H1 (cell line): ENCODE results near the gene GPR39. TPM values are rescaled to one million over a fixed set of nuclear protein-coding genes. Genes with fewer than 3 reads are reported as not detected.

ENCODE experiments used
- CTCF ChIA-PET: fragments of 300-600 bp; sonication (Branson Sonifier 250); formaldehyde crosslinking; loops from one replicate; lab custom pipeline; 2021; ENCODE audit not compliant: partially characterized antibody; lab: Charles Lee
- POLR2A ChIA-PET: fragments of 300-600 bp; sonication (Branson Sonifier 250); formaldehyde crosslinking; loops from one replicate; lab custom pipeline; 2021; ENCODE audit warnings: inconsistent platforms; ENCODE audit not compliant: partially characterized antibody; lab: Charles Lee
- DNase-seq, 2 experiments: peaks; one replicate each; pipeline versions ENCODE4 v3.0.0 to v3.0.0-alpha.2; 2010 to 2022; ENCODE audit warnings: low spot score in 2 of 2, low read depth in 1 of 2, mixed read lengths in 1 of 2
- FAIRE-seq: peaks from 2 replicates; lab custom pipeline; 2011; peaks lifted over from hg19 to GRCh38; lab: Jason Lieb, UNC
- H2AFZ ChIP-seq: 2 replicates; pipeline ENCODE4 v1.8.1; 2012; ENCODE audit warnings: low read length, inconsistent platforms
- H2AK5ac ChIP-seq: 2 replicates; pipeline ENCODE4 v1.6.1; 2013; ENCODE audit warnings: low read depth, low read length
- H2BK120ac ChIP-seq: replicated peaks from 2 replicates; pipeline ENCODE3; 2013; ENCODE audit warnings: low read depth, low read length, inconsistent platforms
- H2BK12ac ChIP-seq: 2 replicates; pipeline ENCODE4 v1.6.1; 2013; ENCODE audit warnings: low read depth, low read length
- H2BK15ac ChIP-seq: 2 replicates; pipeline ENCODE4 v1.6.1; 2013; ENCODE audit warnings: low read length
- H2BK20ac ChIP-seq: 2 replicates; pipeline ENCODE4 v1.6.1; 2013; ENCODE audit warnings: low read length
- H2BK5ac ChIP-seq: 2 replicates; pipeline ENCODE4 v1.6.1; 2013; ENCODE audit warnings: low read depth, low read length
- H3K14ac ChIP-seq: 2 replicates; pipeline ENCODE4 v1.6.1; 2013; ENCODE audit warnings: inconsistent platforms; ENCODE audit not compliant: insufficient read length
- H3K18ac ChIP-seq: 2 replicates; pipeline ENCODE4 v1.6.1; 2013; ENCODE audit warnings: low read length; ENCODE audit errors: extremely low read depth
- H3K23ac ChIP-seq: 2 replicates; pipeline ENCODE4 v1.6.1; 2013; ENCODE audit warnings: inconsistent platforms; ENCODE audit not compliant: insufficient read length
- H3K23me2 ChIP-seq: 2 replicates; pipeline ENCODE4 v1.6.1; 2013; ENCODE audit warnings: low read depth, low read length
- H3K27ac ChIP-seq: 2 replicates; pipeline ENCODE4 v1.6.1; 2011; ENCODE audit warnings: low read depth, low read length, inconsistent platforms
- H3K27me3 ChIP-seq, 4 experiments: replicated peaks in 1 of 4; 1 replicate in 1 of 4; 2 replicates in 3 of 4; pipeline versions ENCODE4 v1.6.1 to v1.8.1; 2011 to 2013; ENCODE audit warnings: low read length in 3 of 4, mild to moderate bottlenecking in 3 of 4, inconsistent platforms in 2 of 4, mixed read lengths in 2 of 4, moderate library complexity in 1 of 4; ENCODE audit not compliant: control insufficient read depth in 3 of 4, insufficient read depth in 3 of 4; ENCODE audit errors: extremely low read depth in 1 of 4
- H3K36me3 ChIP-seq, 4 experiments: 2 replicates each; pipeline versions ENCODE4 v1.6.1 to v1.8.1; 2011 to 2013; ENCODE audit warnings: mild to moderate bottlenecking in 4 of 4, low read length in 3 of 4, moderate library complexity in 2 of 4, control low read depth in 1 of 4, inconsistent platforms in 1 of 4; ENCODE audit not compliant: insufficient read depth in 4 of 4, control insufficient read depth in 2 of 4
- H3K4ac ChIP-seq: replicated peaks from 2 replicates; pipeline ENCODE3; 2013; ENCODE audit warnings: low read length, low read depth, mixed read lengths, inconsistent platforms; ENCODE audit not compliant: insufficient read length
- H3K4me1 ChIP-seq, 4 experiments: replicated peaks in 1 of 4; 1 replicate in 1 of 4; 2 replicates in 3 of 4; pipeline versions ENCODE4 v1.6.1 to v1.8.1; 2011 to 2013; ENCODE audit warnings: low read length in 3 of 4, inconsistent platforms in 2 of 4, mixed read lengths in 1 of 4; ENCODE audit not compliant: insufficient read depth in 4 of 4, control insufficient read depth in 3 of 4
- H3K4me2 ChIP-seq, 2 experiments: 2 replicates each; pipeline versions ENCODE4 v1.6.1 to v1.8.1; 2011 to 2013; ENCODE audit warnings: low read depth in 2 of 2, low read length in 2 of 2, control low read depth in 1 of 2, inconsistent platforms in 1 of 2, mild to moderate bottlenecking in 1 of 2; ENCODE audit not compliant: insufficient read depth in 1 of 2
- H3K4me3 ChIP-seq, 4 experiments: fragments of 200-600, 300-600 bp in 1 of 4; sonication (generic), shearing (Covaris generic), sonication (Bioruptor Twin) in 1 of 4; 2 replicates each; pipeline versions ENCODE4 v1.5.1 to v1.8.1; 2011 to 2016; ENCODE audit warnings: low read length in 4 of 4, low read depth in 3 of 4, control low read depth in 2 of 4, inconsistent platforms in 2 of 4, mild to moderate bottlenecking in 2 of 4, mixed read lengths in 1 of 4, moderate library complexity in 1 of 4; ENCODE audit not compliant: insufficient read depth in 2 of 4; ENCODE audit errors: extremely low read depth in 1 of 4
- H3K56ac ChIP-seq: replicated peaks from 2 replicates; pipeline ENCODE3; 2013; ENCODE audit warnings: low read depth, mild to moderate bottlenecking, mixed read lengths, low read length, inconsistent platforms; ENCODE audit not compliant: insufficient read length
- H3K79me1 ChIP-seq: 2 replicates; pipeline ENCODE4 v1.6.1; 2013; ENCODE audit warnings: low read depth, low read length, control low read depth
- H3K79me2 ChIP-seq, 2 experiments: 2 replicates each; pipeline versions ENCODE4 v1.6.1 to v1.8.1; 2012 to 2013; ENCODE audit warnings: low read length in 2 of 2, mild to moderate bottlenecking in 2 of 2, inconsistent platforms in 1 of 2; ENCODE audit not compliant: insufficient read depth in 2 of 2, control insufficient read depth in 1 of 2
- H3K9ac ChIP-seq, 4 experiments: replicated peaks in 1 of 4; 1 replicate in 1 of 4; 2 replicates in 3 of 4; pipeline versions ENCODE4 v1.6.1 to v1.8.1; 2011 to 2013; ENCODE audit warnings: low read depth in 3 of 4, low read length in 3 of 4, control low read depth in 2 of 4, mild to moderate bottlenecking in 2 of 4, moderate library complexity in 2 of 4, inconsistent platforms in 1 of 4; ENCODE audit errors: extremely low read depth in 1 of 4
- H3K9me3 ChIP-seq, 2 experiments: 2 replicates each; pipeline versions ENCODE4 v1.6.1 to v1.8.1; 2012 to 2013; ENCODE audit warnings: mild to moderate bottlenecking in 2 of 2, moderate library complexity in 2 of 2, control low read depth in 1 of 2, inconsistent platforms in 1 of 2, low read depth in 1 of 2, low read length in 1 of 2, mixed read lengths in 1 of 2; ENCODE audit not compliant: insufficient read depth in 2 of 2
- H4K20me1 ChIP-seq, 2 experiments: replicated peaks in 1 of 2; 2 replicates each; pipeline versions ENCODE3 to v1.8.1; 2011 to 2013; ENCODE audit warnings: inconsistent platforms in 2 of 2, low read length in 2 of 2, mild to moderate bottlenecking in 1 of 2; ENCODE audit not compliant: insufficient read depth in 2 of 2, control insufficient read depth in 1 of 2
- H4K5ac ChIP-seq: 2 replicates; pipeline ENCODE4 v1.6.1; 2013; ENCODE audit warnings: low read length, low read depth, mixed read lengths, inconsistent platforms; ENCODE audit not compliant: insufficient read length
- H4K8ac ChIP-seq: 2 replicates; pipeline ENCODE4 v1.8.0; 2013; ENCODE audit warnings: mild to moderate bottlenecking, moderate library complexity, low read length, inconsistent platforms; ENCODE audit not compliant: insufficient read depth; ENCODE audit errors: extremely low read depth
- H4K91ac ChIP-seq: replicated peaks from 2 replicates; pipeline ENCODE3; 2013; ENCODE audit warnings: low read length, mixed read lengths, inconsistent platforms; ENCODE audit not compliant: insufficient read length
- CBX8 ChIP-seq: fragments of 300-800, 300-1000 bp; sonication (generic); IDR thresholded peaks from 2 replicates; pipeline ENCODE4 v1.7.1; 2016; ENCODE audit warnings: low read depth, low read length, borderline replicate concordance
- GTF2F1 ChIP-seq: IDR thresholded peaks from 2 replicates; pipeline ENCODE4 v1.6.1; 2012; ENCODE audit warnings: low read depth, low read length, improper control_type of control experiment, borderline replicate concordance
- KDM4A ChIP-seq: IDR thresholded peaks from one replicate; pipeline ENCODE4 v1.7.1; 2012; ENCODE audit warnings: low read depth, mild to moderate bottlenecking, moderate library complexity, low read length, inconsistent platforms; ENCODE audit not compliant: severe bottlenecking
- NRF1 ChIP-seq: IDR thresholded peaks from 2 replicates; pipeline ENCODE4 v1.6.1; 2011; ENCODE audit warnings: mild to moderate bottlenecking, low read depth, low read length, improper control_type of control experiment
- POLR2A ChIP-seq, 2 experiments: IDR thresholded peaks; 1 replicate in 1 of 2; 2 replicates in 1 of 2; pipeline ENCODE4 v1.6.1; 2011; ENCODE audit warnings: low read depth in 2 of 2, low read length in 2 of 2, mild to moderate bottlenecking in 2 of 2; ENCODE audit errors: control extremely low read depth in 1 of 2
- POLR2AphosphoS5 ChIP-seq: IDR thresholded peaks from 2 replicates; pipeline ENCODE4 v1.6.1; 2011; ENCODE audit warnings: low read depth, low read length
- RBBP5 ChIP-seq: IDR thresholded peaks from 2 replicates; pipeline ENCODE4 v1.7.1; 2012; ENCODE audit warnings: low read depth, mild to moderate bottlenecking, inconsistent platforms, low read length, moderate library complexity, borderline replicate concordance
- SIN3A ChIP-seq, 2 experiments: IDR thresholded peaks in 1 of 2; conservative IDR thresholded peaks in 1 of 2; 2 replicates each; pipeline ENCODE4 v1.6.1; 2011 to 2012; ENCODE audit warnings: low read length in 2 of 2, improper control_type of control experiment in 1 of 2, low read depth in 1 of 2, mild to moderate bottlenecking in 1 of 2
- SRF ChIP-seq: IDR thresholded peaks from 2 replicates; pipeline ENCODE4 v1.6.1; 2011; ENCODE audit warnings: mild to moderate bottlenecking, low read depth, low read length, moderate library complexity
- polyA plus RNA-seq, 7 experiments: library from polyadenylated mRNA; depleted of rRNA in 3 of 7; stranded (reverse) in 5 of 7; unstranded in 2 of 7; fragments of >200 nt in 5 of 7; fragments of 200-250 nt in 2 of 7; gene quantifications; 1 replicate in 5 of 7; 2 replicates in 1 of 7; 4 replicates in 1 of 7; pipeline versions ENCODE4 v1.2.1 to v1.2.3, GENCODE V29; 2011 to 2013; ENCODE audit warnings: missing spikeins in 2 of 7, mixed read lengths in 2 of 7
- total RNA-seq: library from RNA; stranded (reverse); fragmentation: NEBNext Ultra II Directional; extraction: Animal tissue kit (Norgen Biotek cat#: 25700); gene quantifications from 2 replicates; pipeline ENCODE4 v1.2.1, GENCODE V29; 2021
- TF ChIP-seq, protein P1 (sequence below): IDR thresholded peaks from 2 replicates; pipeline ENCODE4 v1.6.1; 2012; ENCODE audit warnings: inconsistent platforms

GPR39 gene
- total and polyA plus RNA-seq, 2 of the 8 experiments (the other 6 are each of a cell fraction or from before 2014, with no cell fraction given): 0.63 to 2.7 TPM

DNA sequence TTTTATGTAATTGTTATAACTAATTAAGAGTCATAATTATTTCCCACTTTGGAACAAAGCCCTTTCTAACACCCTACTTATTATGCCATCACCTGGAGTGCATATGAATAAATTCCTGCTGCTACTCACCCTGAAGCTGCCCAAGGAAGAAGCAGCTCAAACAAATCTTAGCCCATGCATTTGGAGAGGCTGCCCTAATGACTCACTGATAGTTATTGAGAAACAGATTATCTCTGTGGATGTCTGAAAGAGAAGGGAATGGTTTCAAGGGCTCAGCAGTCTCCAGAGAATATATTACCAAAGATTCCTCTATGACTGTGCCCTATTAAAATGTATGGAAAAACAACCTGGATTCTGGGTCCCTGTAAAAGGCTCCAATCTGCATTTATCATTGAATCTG, 81.0 kb downstream of the GPR39 start:
- Histone ChIP-seq H4K5ac (no peak overlapping the region), H3K4ac (no peak overlapping the region), H2BK20ac (no peak overlapping the region), H2AK5ac (no peak overlapping the region), H3K36me3 (no peaks in the 10 kb centered on the region), H3K27me3 (no peaks in the 10 kb centered on the region), H3K4me3 (no peak overlapping the region), H3K56ac (no peak overlapping the region), H3K79me2 (no peaks in the 10 kb centered on the region), H4K91ac (no peak overlapping the region), H3K27ac (no peak overlapping the region), H2BK120ac (no peak overlapping the region), H3K9me3 (no peaks in the 10 kb centered on the region), H3K23me2 (no peaks in the 10 kb centered on the region), H3K79me1 (no peaks in the 10 kb centered on the region), H3K9ac (no peak overlapping the region), H2AFZ (no peak overlapping the region), H3K4me2 (no peak overlapping the region), H3K18ac (no peak overlapping the region; the same call in 1 of the 2 replicates), H3K14ac (no peak overlapping the region), H3K4me1 (no peaks in the 10 kb centered on the region), H2BK12ac (no peak overlapping the region), H2BK5ac (no peak overlapping the region), H3K23ac (no peak overlapping the region), H2BK15ac (no peak overlapping the region), H4K8ac (no peak overlapping the region), H4K20me1 (no peaks in the 10 kb centered on the region)
- DNase-seq: no peak
- POLR2A ChIA-PET: no interaction called here
- FAIRE-seq: no peak
- CTCF ChIA-PET: interaction anchor here (0.5 to 0.8 kb wide), 2 partner anchors 24 to 577 kb away, joined by 3 to 4 read pairs; no protein-coding TSS in a partner anchor
- TF ChIP-seq KDM4A: no peak
- no peak for TF ChIP-seq GTF2F1
- TF ChIP-seq POLR2A (IDR thresholded peaks at IDR 0.05; ENCODE audit: control extremely low read depth in 1 of 2, low read depth in 2 of 2, low read length in 2 of 2): no peak
- no peak for TF ChIP-seq CBX8
- TF ChIP-seq RBBP5: no peak
- no peak for TF ChIP-seq SRF
- TF ChIP-seq SIN3A (conservative IDR thresholded peaks at IDR 0.05 in 1 of 2, IDR thresholded peaks at IDR 0.05 in 1 of 2; ENCODE audit: low read depth in 1 of 2, low read length in 2 of 2): no peak
- no peak for TF ChIP-seq POLR2AphosphoS5
- TF ChIP-seq, protein P1, sequence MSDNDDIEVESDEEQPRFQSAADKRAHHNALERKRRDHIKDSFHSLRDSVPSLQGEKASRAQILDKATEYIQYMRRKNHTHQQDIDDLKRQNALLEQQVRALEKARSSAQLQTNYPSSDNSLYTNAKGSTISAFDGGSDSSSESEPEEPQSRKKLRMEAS: no peak
- TF ChIP-seq NRF1: no peak
